Cerebellar cortex (tissue), 1 donor: Measurements from ENCODE around the gene PLEKHH1.

Source experiments
- DNase-seq: peaks from one replicate; pipeline ENCODE4 v3.0.0-alpha.2; 2015; ENCODE audit warnings: low spot score

PLEKHH1 gene

GRCh38 chr14:67630186-67630585 lies 97.1 kb downstream of the PLEKHH1 start:
- no peak for DNase-seq

- no peak for DNase-seq
Measured at GRCh38 chr14:67630938-67631337, 97.8 kb downstream of the PLEKHH1 start.

- no peak for DNase-seq
Measured at GRCh38 chr14:67633451-67634147, 100.5 kb downstream of the PLEKHH1 start.

DNA sequence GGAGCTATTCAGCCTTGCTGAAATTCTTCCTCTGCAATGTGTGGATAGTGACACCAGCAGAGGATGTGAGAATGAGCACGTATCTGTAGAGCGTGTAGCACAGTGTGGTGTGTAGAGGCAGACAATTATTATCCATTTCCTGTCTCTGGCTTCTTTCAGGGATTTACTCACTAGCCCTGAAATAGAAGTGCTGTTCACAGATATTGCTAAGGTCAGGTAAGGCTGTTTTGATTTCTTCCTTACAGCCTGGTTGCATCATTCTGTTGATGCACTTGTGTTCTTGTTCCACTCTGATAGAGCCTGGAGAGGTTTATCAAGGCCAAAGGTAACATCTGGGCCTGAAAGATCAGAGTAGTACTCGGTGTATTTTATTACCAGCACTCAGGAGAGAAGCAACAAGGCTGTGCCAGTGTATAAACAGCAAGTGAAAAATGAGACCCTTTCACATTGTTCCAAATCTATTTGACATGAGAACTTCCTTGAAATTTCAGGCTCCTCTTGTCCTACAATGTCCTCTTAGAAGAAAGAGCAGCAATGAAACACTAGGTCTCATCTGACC lies 103.3 kb downstream of the PLEKHH1 start:
- no peak for DNase-seq

- no peak for DNase-seq
Measured at GRCh38 chr14:67638642-67639041, 105.6 kb downstream of the PLEKHH1 start.
